ENCODE results near the gene MCM5.

MCM5 gene

DNA sequence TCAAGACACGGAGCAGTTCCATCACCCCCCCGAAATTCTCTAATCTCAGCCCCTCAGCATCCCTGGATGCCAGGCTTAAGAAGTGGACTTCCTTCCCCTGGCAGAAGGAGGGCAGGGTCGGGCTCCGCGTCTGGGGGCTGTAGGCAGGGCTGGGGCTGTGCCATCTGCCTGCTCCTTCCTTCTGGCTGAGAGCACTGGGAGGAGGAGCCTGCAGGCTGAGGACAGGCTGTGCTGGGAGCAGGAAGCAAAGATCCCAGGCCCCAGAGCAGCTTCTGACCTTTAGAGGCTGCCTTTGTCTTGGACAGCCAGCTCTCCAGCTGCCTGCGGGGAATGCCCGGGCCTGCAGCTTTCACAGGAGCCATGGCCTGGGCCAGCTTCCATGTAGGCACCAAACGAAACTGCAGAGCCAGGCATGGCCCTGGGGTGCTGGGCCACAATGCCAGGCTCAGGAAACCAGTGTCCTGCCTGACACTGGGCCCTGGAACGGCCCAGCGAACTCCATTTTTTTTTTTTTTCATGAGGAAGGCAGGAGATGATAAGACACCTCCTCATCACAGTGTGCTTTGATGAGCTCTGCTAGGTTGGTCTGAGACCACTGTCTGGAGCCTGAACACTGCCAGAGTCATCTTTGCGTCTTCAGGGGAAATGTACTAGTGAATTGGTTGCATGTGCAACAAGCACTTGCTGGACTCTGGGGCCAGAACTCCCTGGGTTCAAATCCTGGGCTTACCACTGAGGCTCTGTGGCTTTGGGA is 67.9 kb downstream of the MCM5 start:
- no peak for TF ChIP-seq CREB1 (IDR thresholded peaks at IDR 0.05; ENCODE audit: low read depth)
- TF ChIP-seq TAF1 (IDR thresholded peaks at IDR 0.05; ENCODE audit: low read depth): no peak
- TF ChIP-seq, protein P1, sequence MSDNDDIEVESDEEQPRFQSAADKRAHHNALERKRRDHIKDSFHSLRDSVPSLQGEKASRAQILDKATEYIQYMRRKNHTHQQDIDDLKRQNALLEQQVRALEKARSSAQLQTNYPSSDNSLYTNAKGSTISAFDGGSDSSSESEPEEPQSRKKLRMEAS (IDR thresholded peaks at IDR 0.05): no peak
- no peak for TF ChIP-seq EP300 (IDR thresholded peaks at IDR 0.05; ENCODE audit: borderline replicate concordance)
- no peak for TF ChIP-seq ZBTB7A (IDR thresholded peaks at IDR 0.05; ENCODE audit: low read depth)
- TF ChIP-seq, protein P2, sequence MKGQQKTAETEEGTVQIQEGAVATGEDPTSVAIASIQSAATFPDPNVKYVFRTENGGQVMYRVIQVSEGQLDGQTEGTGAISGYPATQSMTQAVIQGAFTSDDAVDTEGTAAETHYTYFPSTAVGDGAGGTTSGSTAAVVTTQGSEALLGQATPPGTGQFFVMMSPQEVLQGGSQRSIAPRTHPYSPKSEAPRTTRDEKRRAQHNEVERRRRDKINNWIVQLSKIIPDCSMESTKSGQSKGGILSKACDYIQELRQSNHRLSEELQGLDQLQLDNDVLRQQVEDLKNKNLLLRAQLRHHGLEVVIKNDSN (IDR thresholded peaks at IDR 0.05): no peak
- TF ChIP-seq, protein P3, sequence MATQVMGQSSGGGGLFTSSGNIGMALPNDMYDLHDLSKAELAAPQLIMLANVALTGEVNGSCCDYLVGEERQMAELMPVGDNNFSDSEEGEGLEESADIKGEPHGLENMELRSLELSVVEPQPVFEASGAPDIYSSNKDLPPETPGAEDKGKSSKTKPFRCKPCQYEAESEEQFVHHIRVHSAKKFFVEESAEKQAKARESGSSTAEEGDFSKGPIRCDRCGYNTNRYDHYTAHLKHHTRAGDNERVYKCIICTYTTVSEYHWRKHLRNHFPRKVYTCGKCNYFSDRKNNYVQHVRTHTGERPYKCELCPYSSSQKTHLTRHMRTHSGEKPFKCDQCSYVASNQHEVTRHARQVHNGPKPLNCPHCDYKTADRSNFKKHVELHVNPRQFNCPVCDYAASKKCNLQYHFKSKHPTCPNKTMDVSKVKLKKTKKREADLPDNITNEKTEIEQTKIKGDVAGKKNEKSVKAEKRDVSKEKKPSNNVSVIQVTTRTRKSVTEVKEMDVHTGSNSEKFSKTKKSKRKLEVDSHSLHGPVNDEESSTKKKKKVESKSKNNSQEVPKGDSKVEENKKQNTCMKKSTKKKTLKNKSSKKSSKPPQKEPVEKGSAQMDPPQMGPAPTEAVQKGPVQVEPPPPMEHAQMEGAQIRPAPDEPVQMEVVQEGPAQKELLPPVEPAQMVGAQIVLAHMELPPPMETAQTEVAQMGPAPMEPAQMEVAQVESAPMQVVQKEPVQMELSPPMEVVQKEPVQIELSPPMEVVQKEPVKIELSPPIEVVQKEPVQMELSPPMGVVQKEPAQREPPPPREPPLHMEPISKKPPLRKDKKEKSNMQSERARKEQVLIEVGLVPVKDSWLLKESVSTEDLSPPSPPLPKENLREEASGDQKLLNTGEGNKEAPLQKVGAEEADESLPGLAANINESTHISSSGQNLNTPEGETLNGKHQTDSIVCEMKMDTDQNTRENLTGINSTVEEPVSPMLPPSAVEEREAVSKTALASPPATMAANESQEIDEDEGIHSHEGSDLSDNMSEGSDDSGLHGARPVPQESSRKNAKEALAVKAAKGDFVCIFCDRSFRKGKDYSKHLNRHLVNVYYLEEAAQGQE (IDR thresholded peaks at IDR 0.05; ENCODE audit: low read depth): no peak
- no peak for TF ChIP-seq YY1 (IDR thresholded peaks at IDR 0.05; ENCODE audit: low read depth)
- TF ChIP-seq CEBPB (IDR thresholded peaks at IDR 0.05): no peak

DNA sequence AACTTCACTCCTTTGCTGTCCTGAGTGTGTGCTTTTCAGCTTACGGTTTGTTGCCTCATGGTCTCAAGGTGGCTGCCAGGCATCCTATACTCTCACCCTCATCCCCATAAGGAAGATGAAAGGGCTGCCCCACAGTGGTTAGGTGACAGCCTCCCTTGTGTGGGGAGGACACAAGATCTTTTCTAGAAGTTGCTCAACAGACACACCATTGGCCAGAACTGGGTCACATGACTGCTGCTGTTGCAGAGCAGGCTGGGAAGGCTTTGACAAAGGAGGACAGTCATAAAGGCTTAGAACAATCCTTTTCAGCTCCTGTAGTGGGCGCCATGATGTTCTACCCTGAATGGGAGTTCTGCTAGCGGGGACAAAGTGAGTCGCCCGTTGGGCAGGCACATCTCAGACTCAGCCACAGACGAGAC is 71.0 kb downstream of the MCM5 start:
- TF ChIP-seq NFIC (IDR thresholded peaks at IDR 0.05): no peak
- TF ChIP-seq, protein P2 (IDR thresholded peaks at IDR 0.05): peak; percentile 79

DNA sequence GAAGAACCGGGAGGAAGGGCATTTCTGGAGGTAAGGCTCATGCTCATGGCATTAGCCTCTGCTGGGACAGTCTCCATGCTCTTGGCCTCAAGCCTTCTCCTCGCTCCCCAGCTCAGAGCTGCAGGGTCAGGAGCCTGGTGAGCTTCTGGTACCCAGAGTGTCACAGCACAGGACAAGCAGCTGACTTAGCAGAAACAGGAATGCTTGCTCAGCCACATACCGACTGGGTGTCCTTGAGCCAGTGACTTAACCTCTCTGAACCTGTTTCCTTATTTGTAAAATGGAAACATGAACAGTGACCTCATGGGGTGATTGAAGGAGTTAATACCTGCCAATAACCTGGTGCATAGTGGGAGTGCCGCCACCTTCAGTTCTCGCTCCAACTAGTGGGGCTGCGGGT is 72.5 kb downstream of the MCM5 start:
- TF ChIP-seq TCF12 (IDR thresholded peaks at IDR 0.05; ENCODE audit: low read depth) (no peak), NFIC (IDR thresholded peaks at IDR 0.05) (no peak), CREB1 (IDR thresholded peaks at IDR 0.05; ENCODE audit: low read depth) (no peak)
- TF ChIP-seq, protein P3 (IDR thresholded peaks at IDR 0.05; ENCODE audit: low read depth): no peak

DNA sequence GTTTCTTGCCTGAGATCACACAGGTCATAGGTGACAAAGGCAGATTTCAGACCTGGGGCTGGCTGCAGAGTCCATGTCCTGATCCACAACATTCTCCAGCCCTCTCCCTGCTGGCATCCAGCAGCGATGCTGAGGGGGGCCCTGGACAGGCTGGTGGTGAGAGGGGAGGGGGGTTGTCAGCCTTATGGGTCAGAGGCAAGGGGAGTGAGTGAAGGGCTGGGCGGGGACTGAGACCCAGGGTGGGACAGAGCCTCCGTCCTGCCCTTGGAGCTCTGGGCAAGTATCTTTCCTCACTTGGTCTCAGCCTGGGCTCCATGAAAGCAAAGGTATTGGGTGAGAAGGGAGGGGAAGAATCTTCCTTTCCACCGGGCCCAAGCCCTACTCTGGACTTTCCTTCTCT is 74.0 kb downstream of the MCM5 start:
- TF ChIP-seq NFIC (IDR thresholded peaks at IDR 0.05) (no peak), TAF1 (IDR thresholded peaks at IDR 0.05; ENCODE audit: low read depth) (no peak), TCF12 (IDR thresholded peaks at IDR 0.05; ENCODE audit: low read depth) (no peak), CREB1 (IDR thresholded peaks at IDR 0.05; ENCODE audit: low read depth) (no peak), CEBPB (IDR thresholded peaks at IDR 0.05) (no peak), EGR1 (IDR thresholded peaks at IDR 0.05) (no peak), ZBTB7A (IDR thresholded peaks at IDR 0.05; ENCODE audit: low read depth) (no peak), FOXM1 (IDR thresholded peaks at IDR 0.05; ENCODE audit: borderline replicate concordance, low read depth) (no peak), YY1 (IDR thresholded peaks at IDR 0.05; ENCODE audit: low read depth) (no peak), TEAD4 (IDR thresholded peaks at IDR 0.05) (no peak), RAD21 (IDR thresholded peaks at IDR 0.05; ENCODE audit: low read depth) (no peak), EP300 (IDR thresholded peaks at IDR 0.05; ENCODE audit: borderline replicate concordance) (no peak)
- TF ChIP-seq, protein P1 (IDR thresholded peaks at IDR 0.05): no peak
- TF ChIP-seq, protein P2 (IDR thresholded peaks at IDR 0.05): no peak
- TF ChIP-seq, protein P3 (IDR thresholded peaks at IDR 0.05; ENCODE audit: low read depth): no peak

All from Ishikawa (cell line).